HG03108 (cell line): ENCODE measurements around the gene E2F1.
"Not testable (repeated sequence)": the region's sequence is repeated elsewhere in the genome, so short reads cannot be mapped to it uniquely, and the experiment has no call there.

Source experiments
- ATAC-seq: cut with Tn5 transposase; IDR thresholded peaks from one replicate; pipeline ENCODE4 v1.9.1; 2021; ENCODE audit warnings: moderate library complexity; ENCODE audit not compliant: unreplicated experiment

E2F1 gene

GRCh38 chr20:33659341-33660034 is 26.7 kb downstream of the E2F1 start:
- ATAC-seq = no peak

- ATAC-seq = no peak
Observed at GRCh38 chr20:33658929-33659328, 27.3 kb downstream of the E2F1 start.

- no peak for ATAC-seq
Observed at GRCh38 chr20:33658510-33658909, 27.7 kb downstream of the E2F1 start.

DNA sequence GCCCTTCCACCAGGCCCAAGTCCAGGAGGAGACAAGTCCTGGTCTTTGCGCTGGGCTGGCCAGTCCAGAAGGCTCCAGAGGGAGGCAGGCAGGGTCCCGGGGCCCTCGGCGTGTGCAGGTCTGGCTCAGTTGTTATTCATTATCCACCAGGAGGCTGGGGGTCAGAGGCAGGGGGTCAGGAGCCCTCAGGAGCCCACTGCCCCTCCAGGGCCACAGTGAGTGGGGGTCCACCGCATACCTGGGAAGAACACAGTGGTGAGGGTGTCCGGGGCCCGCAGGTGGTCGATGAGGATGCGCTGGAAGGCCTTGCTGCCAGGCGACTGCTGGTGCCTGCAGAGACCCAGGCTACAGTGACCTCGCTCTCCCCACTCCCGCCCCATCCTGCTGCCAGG is 28.5 kb downstream of the E2F1 start:
- ATAC-seq = no peak

DNA sequence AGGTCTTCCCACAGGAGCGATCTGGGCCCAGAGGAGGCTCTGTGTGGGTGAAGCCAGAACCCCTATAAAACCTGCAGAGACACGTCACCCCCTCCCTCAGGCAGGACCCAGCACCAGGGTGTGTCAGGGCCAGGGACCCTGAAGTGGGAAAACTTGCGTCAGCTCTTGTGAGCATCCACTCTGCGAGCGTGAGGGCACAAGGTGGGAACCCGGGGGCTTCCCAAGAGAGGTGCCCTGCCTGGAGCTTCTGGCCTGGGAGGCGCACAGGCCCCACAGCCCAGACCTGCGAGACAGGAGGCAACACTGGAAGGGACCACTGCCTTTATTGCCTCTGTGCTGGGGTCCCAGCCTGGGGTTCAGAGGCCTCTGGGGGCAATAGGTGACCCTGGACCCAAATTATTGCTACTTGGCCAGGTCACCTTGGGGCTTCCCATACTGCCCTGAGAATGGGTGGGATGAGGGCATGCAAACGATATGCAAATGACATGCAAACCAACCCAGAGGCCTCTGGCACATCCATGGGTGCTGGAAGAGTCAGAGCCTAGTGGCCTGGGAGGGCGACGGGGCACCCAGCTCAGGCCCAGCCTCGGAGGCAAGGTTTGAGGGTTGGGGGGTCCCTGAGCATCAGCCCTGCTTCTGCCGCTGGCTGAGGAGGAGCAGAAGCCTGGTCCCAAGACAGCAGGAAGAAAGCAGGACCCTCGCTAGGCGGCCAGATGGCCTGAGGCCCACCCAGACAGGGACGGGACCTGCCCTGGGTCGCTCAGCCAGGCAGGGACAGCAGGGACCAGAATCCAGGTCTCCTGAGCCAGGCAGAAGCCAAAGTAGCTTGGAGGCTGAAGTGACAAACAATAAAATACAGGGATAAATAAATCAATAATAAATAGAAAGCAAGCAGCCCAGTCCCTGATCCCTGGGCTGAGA is 29.1 kb downstream of the E2F1 start:
- no peak for ATAC-seq

DNA sequence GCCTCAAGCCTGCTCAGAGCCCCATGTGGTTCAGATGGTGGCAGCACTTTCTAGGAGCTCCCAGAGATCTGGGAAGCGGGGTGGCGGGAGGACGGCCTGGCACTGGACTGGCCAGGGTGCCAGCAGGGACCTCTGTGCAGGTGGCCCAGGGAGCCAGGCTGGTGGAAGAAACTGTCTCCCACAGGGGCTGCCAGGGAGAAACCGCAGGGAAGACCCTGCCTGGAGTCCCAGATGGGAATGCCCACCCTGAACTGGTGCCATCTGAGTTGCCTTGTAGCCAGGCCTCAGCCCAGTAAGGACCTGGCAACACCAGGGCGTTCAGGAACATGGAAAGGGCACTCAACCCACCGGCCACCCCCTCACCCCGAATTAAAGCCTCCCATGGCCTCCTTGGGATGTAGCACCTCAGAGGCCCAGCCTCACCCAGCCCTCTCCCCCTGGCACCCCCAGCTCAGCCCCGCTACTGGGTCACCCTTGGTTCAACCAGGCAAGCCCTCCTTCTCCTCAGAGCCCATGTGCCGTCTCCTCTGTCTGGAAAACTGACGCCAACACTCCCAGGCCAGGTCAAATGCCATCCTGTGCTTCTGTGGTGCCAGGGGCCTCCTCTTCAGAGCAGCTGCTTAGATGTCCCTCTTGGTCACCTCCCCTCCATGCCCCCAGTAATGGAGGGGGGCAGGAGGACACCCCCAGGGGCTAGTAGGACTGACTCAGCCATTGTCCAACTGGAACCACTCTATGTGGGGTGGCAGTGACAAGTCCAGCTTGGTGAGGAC is 30.0 kb downstream of the E2F1 start:
- no peak for ATAC-seq

GRCh38 chr20:33655164-33655563 is 31.0 kb downstream of the E2F1 start:
- ATAC-seq = no peak

GRCh38 chr20:33654680-33655161 is 31.5 kb downstream of the E2F1 start:
- ATAC-seq = no peak

- ATAC-seq = no peak
Observed at GRCh38 chr20:33653900-33654596, 32.1 kb downstream of the E2F1 start.

GRCh38 chr20:33653218-33653899 is 32.8 kb downstream of the E2F1 start:
- ATAC-seq = no peak

DNA sequence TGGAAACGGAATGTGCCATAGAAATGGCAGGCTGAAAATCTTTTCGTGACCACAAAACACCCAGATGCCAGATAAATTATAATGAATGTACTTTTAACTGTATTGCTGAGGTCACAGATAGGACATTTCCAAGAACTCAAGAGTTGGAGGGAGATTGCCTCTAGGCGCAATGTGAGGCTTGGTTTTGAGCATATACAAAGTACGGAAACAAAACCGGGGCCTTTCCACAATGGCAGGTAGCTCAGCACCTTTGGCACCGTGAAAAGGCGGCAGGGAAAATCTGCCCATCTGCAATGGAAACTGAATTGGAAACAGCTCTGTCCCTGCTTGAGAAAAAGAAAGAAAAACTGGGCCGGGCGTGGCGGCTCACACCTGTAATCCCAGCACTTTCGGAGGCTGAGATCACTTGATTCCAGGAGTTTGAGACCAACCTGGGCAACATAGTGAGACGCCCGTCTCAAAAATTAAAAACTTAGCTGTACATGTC is 34.6 kb downstream of the E2F1 start:
- no peak for ATAC-seq

DNA sequence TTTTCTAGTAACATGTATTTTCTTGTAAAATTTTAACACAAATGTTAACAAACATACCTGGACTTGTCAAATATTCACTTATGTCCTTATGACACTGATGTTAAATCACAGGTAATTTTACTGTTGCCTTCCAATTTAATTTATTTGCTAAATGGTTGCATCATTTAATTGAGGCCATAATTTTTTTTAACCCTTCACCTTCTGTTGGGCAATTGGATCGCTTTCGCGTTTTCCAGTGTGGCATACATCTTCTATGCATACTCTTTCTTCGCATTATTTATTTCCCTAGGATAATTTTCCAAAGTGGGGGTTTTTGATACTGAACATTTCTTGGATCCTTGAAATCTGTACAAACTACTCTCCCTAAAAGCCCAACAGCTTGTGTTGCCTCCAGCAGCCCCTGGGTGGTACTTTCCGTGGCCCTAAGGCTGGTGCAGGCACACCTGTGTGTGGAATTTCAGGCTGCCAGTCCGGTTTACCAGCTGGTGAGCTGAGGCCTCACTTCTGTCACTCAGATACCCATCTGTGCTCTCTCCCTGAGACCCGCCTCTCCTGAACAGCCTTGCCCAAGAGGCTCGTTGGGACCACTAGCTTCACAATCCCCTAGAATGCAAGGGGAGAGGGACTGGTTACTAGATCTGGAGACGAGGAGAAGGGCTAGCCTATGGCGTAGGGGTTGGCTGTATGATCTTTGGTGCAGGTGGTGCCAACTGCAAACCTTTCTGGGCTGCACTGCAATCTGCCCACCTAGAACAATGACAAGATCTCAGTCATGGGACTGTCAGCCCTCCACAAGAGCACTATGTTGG is 35.2 kb downstream of the E2F1 start:
- ATAC-seq = no peak

DNA sequence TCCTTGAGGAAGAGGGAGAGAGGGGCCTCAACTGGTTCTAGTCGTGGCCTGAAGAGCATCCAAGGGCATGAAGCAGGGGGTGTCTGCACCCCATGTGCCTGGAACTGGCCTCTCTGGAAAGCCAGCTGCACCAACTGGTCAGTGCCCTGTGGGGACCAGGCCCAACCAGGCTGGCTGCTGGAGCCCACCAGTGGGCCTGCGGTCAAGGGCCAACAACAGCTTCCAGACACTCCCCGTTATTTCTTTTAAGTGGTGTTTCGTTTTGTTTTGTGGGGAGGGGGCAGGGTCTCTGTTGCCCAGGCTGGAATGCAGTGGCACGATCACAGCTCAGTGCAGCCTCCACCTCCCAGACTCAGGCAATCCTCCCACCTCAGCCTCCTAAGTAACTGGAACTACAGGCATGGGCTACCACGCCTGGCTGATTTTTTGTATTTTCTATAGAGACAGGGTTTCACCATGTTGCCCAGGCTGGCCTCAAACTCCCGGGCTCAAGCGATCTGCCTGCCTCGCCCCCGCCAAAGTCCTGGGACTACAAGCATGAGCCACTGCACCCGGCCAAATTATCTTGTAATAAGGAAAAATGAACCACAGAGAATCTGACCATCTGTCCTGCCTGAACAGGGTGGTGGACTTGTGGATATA is 36.0 kb downstream of the E2F1 start:
- ATAC-seq = no peak

GRCh38 chr20:33649201-33649681 is 36.9 kb downstream of the E2F1 start:
- ATAC-seq = no peak

DNA sequence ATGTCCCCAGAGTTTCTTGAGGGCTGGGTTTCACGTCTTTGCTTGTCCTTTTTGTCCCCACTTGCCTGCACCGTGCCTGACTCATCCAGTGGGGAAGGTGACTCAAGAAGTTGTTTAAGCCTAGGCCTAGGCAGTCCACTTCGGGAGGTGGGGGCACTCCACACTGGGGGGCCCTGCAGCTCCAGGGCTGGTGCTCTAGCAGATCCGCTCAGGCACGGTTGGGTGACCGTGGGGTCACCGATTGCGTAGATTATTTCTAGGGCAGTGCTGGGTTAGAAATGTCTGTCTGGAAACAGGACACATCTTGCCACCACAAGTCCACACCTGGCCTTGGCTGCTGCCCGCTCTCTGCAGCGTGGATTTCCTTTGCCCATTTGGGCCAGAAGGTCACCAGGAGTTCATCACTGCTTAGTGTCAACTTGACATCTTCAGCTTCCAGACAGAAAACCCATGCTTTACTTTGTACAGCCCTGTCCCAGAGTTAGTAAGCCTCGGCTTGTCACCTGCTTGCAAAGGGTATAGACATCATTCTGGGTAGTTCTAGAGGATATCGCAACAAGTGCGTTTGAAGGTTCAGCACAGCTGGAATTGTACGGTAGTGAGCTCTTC is 37.7 kb downstream of the E2F1 start:
- ATAC-seq = no peak

DNA sequence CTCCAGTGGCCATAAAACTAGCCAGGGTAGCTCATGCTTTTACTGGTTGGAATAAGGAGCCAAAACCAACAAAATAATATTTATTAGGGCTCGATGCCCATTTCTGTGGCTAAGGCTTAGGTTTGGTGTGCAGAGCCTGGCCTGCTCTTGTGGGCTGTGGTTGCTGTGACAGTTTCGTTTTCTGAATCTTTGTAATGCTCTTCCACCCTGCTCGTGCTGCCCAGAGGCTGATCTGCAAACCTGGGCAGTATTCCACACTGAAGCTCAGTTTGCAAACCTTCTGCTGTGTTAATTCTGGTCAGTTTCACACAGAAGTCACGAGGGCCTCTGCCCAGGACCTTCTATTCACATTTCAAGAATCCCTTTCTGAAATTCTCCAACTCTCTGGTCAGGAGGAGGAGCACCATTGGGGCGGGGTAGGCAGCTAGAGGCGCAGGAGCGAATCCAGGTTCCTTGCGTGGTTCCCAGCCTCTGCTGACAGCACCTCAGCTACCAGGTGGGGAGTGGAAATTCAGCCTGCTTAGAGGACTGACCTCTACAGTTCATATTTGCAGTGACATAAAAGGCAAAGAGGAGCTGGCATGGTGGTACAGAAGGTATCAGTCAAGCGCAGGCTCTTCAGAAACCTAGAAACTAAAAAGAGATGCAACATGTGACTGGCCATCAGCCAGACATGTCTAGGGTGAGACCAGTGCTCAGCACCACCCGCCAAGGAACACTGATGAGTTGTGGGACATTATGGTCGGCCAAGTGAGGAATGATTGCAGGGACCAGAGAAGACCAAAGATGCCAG is 38.4 kb downstream of the E2F1 start:
- ATAC-seq = peak; percentile 56

GRCh38 chr20:33646959-33647602 is 39.1 kb downstream of the E2F1 start:
- ATAC-seq = not testable (repeated sequence)
